ENCODE results near the gene CRLF3. TPM values are rescaled to one million over a fixed set of nuclear protein-coding genes. Genes with fewer than 3 reads are reported as not detected.
"Not testable (repeated sequence)": the region's sequence is repeated elsewhere in the genome, so short reads cannot be mapped to it uniquely, and the experiment has no call there.

CRLF3 gene
- total RNA-seq, 3 donors from 2014 or later: 15.4 to 18.7 (median 17.7) TPM

DNA sequence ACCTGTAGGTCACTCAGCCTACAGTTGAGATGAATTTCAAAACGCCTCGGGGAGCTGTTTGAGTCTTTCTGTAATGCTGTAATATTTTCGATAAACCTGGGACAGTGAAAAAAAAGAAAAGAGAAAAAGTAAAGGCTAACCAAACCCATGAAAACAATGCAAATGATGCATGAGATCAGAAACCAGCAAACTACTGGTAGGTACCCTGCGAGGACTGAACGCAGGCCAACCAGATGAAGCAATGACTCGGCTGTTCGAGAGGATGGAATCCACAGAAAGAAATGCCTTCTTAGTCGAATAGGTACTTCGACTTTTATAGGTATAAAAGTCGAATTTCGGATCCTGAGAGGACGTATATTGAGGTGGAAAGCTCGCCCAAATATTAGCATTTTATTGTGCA is 6.8 kb upstream of the CRLF3 start:
- Histone ChIP-seq H3K9me3 (no peaks in the 10 kb centered on the region), H3K4me3 (peak overlapping the region; percentile 60 to 91 (median 74)), H3K4me1 (peaks cover 0 to 4% of the 10 kb centered on the region in 2 donors), H3K27me3 (peaks cover 0 to 2% of the 10 kb centered on the region in 2 donors), H3K36me3 (no peaks in the 10 kb centered on the region), H3K27ac (no peak overlapping the region)
- no peak for DNase-seq (ENCODE audit: low spot score in 2 of 2)
- TF ChIP-seq POLR2AphosphoS5 (IDR thresholded peaks at IDR 0.05) (no peak), POLR2A (IDR thresholded peaks at IDR 0.05) (no peak)
- TF ChIP-seq, protein P1, sequence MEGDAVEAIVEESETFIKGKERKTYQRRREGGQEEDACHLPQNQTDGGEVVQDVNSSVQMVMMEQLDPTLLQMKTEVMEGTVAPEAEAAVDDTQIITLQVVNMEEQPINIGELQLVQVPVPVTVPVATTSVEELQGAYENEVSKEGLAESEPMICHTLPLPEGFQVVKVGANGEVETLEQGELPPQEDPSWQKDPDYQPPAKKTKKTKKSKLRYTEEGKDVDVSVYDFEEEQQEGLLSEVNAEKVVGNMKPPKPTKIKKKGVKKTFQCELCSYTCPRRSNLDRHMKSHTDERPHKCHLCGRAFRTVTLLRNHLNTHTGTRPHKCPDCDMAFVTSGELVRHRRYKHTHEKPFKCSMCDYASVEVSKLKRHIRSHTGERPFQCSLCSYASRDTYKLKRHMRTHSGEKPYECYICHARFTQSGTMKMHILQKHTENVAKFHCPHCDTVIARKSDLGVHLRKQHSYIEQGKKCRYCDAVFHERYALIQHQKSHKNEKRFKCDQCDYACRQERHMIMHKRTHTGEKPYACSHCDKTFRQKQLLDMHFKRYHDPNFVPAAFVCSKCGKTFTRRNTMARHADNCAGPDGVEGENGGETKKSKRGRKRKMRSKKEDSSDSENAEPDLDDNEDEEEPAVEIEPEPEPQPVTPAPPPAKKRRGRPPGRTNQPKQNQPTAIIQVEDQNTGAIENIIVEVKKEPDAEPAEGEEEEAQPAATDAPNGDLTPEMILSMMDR (IDR thresholded peaks at IDR 0.05): no peak
- intact Hi-C loops (cut with DNase I; ENCODE audit: low total_unique reads): no loop called here

DNA sequence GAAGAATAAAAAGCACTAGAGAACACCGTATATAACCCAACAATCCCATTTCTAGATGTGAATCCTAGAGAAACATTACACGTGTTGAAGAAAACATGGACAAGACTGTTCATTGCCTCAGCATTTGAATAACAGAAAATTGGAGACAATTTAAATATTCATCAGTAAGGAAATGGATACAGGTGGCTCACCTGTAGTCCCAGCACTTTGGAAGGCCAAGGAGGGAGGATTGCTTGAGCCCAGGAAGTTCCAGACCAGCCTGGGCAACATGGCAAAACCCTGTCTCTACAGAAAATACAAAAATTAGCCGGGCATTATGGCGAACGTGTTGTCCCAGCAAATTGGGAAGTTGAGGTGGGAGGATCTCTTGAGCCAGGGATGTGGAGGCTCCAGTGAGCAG is 4.5 kb upstream of the CRLF3 start:
- peaks cover 0 to 2% of the 10 kb centered on the region in 2 donors for H3K27me3 ChIP-seq
- H3K4me1 ChIP-seq: peaks cover 0 to 4% of the 10 kb centered on the region in 2 donors
- H3K36me3 ChIP-seq: no peaks in the 10 kb centered on the region
- intact Hi-C loops (cut with DNase I; ENCODE audit: low total_unique reads): no loop called here
- H3K27ac ChIP-seq: no peak overlapping the region
- H3K4me3 ChIP-seq: no peak overlapping the region
- H3K9me3 ChIP-seq: no peaks in the 10 kb centered on the region
- TF ChIP-seq POLR2AphosphoS5 (IDR thresholded peaks at IDR 0.05) (no peak), POLR2A (IDR thresholded peaks at IDR 0.05) (no peak)
- TF ChIP-seq, protein P1 (IDR thresholded peaks at IDR 0.05): no peak
- DNase-seq (ENCODE audit: low spot score in 2 of 2): no peak

DNA sequence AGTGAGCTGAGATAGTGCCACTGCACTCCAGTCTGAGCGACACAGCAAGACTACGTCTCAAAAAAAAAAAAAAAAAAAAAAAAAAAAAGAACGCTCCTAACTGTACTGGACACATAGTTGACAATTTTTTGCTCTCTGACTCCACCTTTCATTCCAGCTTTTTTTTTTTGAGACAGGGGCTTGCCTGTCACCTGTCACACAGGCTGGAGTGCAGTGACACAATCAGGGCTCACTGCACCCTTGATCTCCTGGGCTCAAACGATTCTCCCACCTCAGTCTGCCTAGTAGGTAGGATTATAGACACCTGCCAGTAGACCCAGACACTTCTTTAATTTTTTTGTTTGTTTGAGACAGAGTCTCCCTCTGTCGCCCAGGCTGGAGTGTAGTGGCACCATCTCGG is 2.6 kb upstream of the CRLF3 start:
- intact Hi-C loops (cut with DNase I; ENCODE audit: low total_unique reads): no loop called here
- TF ChIP-seq POLR2AphosphoS5 (IDR thresholded peaks at IDR 0.05) (no peak), POLR2A (IDR thresholded peaks at IDR 0.05) (no peak)
- TF ChIP-seq, protein P1 (IDR thresholded peaks at IDR 0.05): no peak
- H3K27ac ChIP-seq: no peak overlapping the region
- H3K27me3 ChIP-seq: peaks cover 0 to under 1% of the 10 kb centered on the region in 2 donors
- no peaks in the 10 kb centered on the region for H3K9me3 ChIP-seq
- no peak for DNase-seq (ENCODE audit: low spot score in 2 of 2)
- H3K4me3 ChIP-seq: no peak overlapping the region
- peaks cover 0 to 1% of the 10 kb centered on the region in 2 donors for H3K4me1 ChIP-seq
- no peaks in the 10 kb centered on the region for H3K36me3 ChIP-seq

DNA sequence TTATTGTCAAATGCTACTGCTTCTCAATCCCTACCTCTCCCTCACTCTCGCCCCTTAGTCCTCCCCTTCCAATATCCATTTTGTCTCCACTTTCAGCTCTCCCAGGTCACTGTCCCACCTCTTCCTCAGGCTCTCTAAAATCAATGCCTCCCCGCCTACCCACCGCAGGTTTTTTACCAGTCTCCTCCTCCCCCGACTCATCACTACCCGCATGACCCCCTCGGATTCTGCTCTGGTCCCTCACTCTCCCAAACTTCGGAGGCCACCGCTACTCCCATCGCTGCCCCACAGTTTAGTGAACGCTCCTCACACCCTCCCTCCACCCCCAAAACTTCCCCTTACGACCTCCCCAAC is 513 bp downstream of the CRLF3 start:
- DNase-seq (ENCODE audit: low spot score in 2 of 2): no peak
- Histone ChIP-seq H3K36me3 (no peaks in the 10 kb centered on the region), H3K27ac (peak overlapping the region; percentile 89 to 90), H3K9me3 (no peaks in the 10 kb centered on the region), H3K4me3 (peak overlapping the region; percentile 82 to 96 (median 90)), H3K27me3 (no peaks in the 10 kb centered on the region), H3K4me1 (no peaks in the 10 kb centered on the region)
- TF ChIP-seq, protein P1 (IDR thresholded peaks at IDR 0.05): no peak
- TF ChIP-seq POLR2A (IDR thresholded peaks at IDR 0.05) (no peak), POLR2AphosphoS5 (IDR thresholded peaks at IDR 0.05) (no peak)
- intact Hi-C loops (cut with DNase I; ENCODE audit: low total_unique reads): no loop called here

DNA sequence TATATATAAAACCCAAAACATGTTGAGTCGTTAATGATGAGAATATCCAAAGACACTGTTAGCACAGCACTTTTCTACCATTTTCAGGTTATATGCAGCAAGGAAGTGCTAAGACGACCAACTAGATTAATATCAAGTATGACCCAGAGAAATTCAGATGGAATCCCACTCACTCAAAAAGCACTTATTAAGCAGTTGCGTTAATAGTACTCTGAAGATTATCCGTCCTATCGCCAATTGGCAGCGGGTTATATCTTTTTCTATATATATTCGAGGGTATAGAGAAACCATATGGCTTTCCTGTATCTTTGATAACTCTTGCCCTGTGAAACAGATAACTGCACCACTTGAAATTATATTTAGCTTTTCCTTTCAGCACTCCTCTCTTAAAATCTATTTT is 1.1 kb downstream of the CRLF3 start:
- H3K36me3 ChIP-seq: no peaks in the 10 kb centered on the region
- no peaks in the 10 kb centered on the region for H3K4me1 ChIP-seq
- H3K27me3 ChIP-seq: no peaks in the 10 kb centered on the region
- intact Hi-C loops (cut with DNase I; ENCODE audit: low total_unique reads): no loop called here
- TF ChIP-seq POLR2AphosphoS5 (IDR thresholded peaks at IDR 0.05): no peak
- TF ChIP-seq POLR2A (IDR thresholded peaks at IDR 0.05): no peak
- TF ChIP-seq, protein P1 (IDR thresholded peaks at IDR 0.05): no peak
- no peaks in the 10 kb centered on the region for H3K9me3 ChIP-seq
- H3K4me3 ChIP-seq: peak overlapping the region; percentile 82 to 96 (median 90)
- peak overlapping the region; percentile 89 to 90 for H3K27ac ChIP-seq
- DNase-seq (ENCODE audit: low spot score in 2 of 2): no peak

DNA sequence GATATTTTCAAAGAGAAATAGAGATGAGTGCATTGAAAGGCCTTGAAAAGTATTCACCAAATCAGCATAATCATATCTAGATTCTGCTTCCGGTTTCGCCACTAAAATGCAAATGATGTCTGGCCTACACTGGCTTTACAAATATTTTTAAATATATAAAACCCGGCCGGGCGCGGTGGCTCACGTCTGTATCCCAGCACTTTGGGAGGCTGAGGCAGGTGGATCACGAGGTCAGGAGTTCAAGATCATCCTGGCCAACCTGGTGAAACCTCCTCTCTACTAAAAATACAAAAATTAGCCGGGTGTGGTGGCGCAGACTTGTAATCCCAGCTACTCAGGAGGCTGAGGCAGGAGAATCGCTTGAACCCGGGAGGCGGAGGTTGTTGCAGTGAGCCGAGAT is 1.6 kb downstream of the CRLF3 start:
- intact Hi-C loops (cut with DNase I; ENCODE audit: low total_unique reads); H3K9me3 ChIP-seq; H3K36me3 ChIP-seq; H3K4me1 ChIP-seq; H3K27me3 ChIP-seq; DNase-seq (ENCODE audit: low spot score in 2 of 2): not testable (repeated sequence)
- H3K4me3 ChIP-seq: peak overlapping the region in 2 of 3 donors; percentile 27 to 96
- H3K27ac ChIP-seq: peak overlapping the region in 1 of 2 donors; percentile 89
